GM18507 (cell line): ENCODE measurements around the gene ADARB1.

Experiments
- DNase-seq: peaks from one replicate; pipeline ENCODE4 v3.0.0; 2011; ENCODE audit warnings: low read depth; ENCODE audit not compliant: insufficient read length; ENCODE audit errors: extremely low spot score
- FAIRE-seq: peaks from 2 replicates; lab custom pipeline; 2011; peaks lifted over from hg19 to GRCh38; lab: Jason Lieb, UNC

ADARB1 gene

GRCh38 chr21:45156459-45156858, 82.1 kb downstream of the ADARB1 start:
- FAIRE-seq (no peak), DNase-seq (no peak)

GRCh38 chr21:45157932-45158331, 83.6 kb downstream of the ADARB1 start:
- FAIRE-seq = no peak
- no peak for DNase-seq

GRCh38 chr21:45158491-45159423, 84.4 kb downstream of the ADARB1 start:
- FAIRE-seq (no peak), DNase-seq (no peak)

GRCh38 chr21:45160198-45160597, 85.8 kb downstream of the ADARB1 start:
- FAIRE-seq (no peak), DNase-seq (no peak)

GRCh38 chr21:45161038-45161945, 86.9 kb downstream of the ADARB1 start:
- FAIRE-seq (no peak), DNase-seq (no peak)

DNA sequence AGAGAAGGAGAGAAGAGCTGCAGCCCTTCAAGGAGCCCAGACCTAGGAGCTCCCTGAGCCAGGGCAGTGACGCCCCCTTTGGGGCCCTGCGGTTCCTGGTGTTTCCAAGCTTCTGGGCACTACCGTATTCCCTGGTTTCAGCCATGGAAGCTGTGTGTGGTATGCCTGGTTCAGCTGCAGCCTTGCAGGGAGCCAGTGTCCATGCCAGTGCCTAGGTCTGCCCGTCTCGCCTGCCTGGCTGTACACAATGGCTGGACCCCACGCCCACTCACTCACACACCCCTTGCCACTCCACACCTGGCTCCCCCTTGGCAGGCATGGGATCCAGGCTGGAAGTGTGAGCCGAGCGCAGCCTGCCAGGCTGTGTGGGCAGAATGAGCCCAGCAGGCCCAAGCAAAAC, 87.7 kb downstream of the ADARB1 start:
- DNase-seq (no peak), FAIRE-seq (no peak)

DNA sequence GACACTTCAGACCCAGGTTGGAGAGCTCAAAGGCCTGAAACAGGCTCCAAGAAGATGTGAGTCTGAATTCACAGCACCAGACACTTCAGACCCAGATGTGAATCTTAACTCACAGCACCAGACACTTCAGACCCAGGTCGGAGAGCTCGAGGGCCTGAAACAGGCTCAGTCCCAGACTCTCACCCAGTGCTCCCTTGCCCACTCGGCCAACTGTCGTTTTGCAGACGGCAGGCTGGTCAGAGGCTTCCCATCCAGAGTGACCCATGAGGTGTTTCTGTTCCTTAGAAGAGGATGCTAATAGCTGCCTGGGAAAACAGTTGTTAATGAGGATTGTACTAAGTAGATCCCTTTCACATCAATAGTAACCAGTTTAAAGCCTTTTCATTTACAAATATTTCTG, 88.4 kb downstream of the ADARB1 start:
- DNase-seq (no peak), FAIRE-seq (no peak)

GRCh38 chr21:45163413-45164123, 89.2 kb downstream of the ADARB1 start:
- DNase-seq (no peak), FAIRE-seq (no peak)

DNA sequence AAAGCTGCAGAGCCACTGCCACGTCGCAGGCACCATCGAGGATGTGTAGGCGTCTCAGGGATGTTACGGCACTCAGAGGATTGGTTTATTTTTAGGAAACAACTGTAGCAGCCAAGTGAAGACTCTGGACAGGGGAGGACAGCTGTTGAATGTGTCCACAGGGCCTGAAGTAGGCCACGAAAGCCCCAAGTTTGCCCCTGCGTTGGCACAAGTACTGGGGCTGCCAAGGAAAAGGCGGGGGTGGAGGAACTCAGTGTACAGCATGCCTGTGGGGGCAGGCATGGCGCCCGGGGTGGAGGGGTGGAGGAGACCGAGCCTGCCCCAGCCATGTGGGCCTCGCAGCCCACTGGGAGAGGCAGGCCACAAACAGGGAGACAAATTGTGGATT, 89.7 kb downstream of the ADARB1 start:
- FAIRE-seq (no peak), DNase-seq (no peak)

DNA sequence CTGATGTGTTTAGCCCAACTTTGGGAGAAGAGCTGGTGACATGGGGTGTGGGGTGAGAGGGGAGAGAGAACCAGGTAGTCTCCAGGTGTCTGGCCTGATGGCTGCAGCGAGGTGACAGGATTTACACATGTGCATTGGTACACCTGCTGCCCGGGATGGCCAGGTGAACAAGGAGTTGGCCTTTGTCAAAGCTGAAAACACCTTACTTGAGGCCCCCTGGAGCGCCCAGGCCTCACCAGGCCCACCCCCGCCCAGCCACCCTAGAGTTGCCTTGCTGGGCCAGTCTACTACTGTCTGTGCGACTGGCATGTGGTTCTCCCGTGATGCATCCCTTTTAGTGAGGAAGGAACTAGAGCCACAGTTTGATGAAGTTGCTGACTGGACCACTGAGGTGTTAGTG, 90.5 kb downstream of the ADARB1 start:
- FAIRE-seq = no peak

GRCh38 chr21:45166931-45167330, 92.6 kb downstream of the ADARB1 start:
- no peak for FAIRE-seq
- DNase-seq = no peak

More for the DNA sequence above, 90.5 kb downstream of the ADARB1 start:
- no peak for DNase-seq

- DNase-seq = no peak
- FAIRE-seq = no peak
These were observed 93.4 kb downstream of the ADARB1 start for GRCh38 chr21:45167796-45168222.

- FAIRE-seq = no peak
These were observed 94.1 kb downstream of the ADARB1 start for GRCh38 chr21:45168522-45168921.

DNA sequence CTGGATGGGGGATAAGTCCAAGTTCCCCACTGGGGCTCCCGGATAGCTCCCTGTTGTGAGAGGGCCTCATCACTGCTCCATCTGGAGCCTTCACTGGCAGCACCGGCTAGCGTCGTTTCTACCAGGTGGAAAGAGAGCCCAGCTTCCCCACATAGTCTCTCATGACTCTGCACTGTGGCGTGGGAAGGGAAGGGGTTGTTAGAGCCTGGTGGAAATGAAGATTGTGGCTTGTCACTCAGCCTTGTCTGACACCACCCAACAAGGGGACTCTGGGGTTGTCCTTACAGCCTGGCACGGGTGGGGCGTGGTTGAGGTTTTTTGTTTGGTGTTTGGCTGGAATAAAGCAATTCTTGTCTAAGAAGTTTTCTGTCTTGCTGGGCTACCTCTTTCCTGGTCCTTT, 94.6 kb downstream of the ADARB1 start:
- FAIRE-seq (no peak), DNase-seq (no peak)

More at GRCh38 chr21:45168522-45168921, 94.1 kb downstream of the ADARB1 start:
- DNase-seq = no peak

GRCh38 chr21:45169682-45170081, 95.3 kb downstream of the ADARB1 start:
- FAIRE-seq (no peak), DNase-seq (no peak)

DNA sequence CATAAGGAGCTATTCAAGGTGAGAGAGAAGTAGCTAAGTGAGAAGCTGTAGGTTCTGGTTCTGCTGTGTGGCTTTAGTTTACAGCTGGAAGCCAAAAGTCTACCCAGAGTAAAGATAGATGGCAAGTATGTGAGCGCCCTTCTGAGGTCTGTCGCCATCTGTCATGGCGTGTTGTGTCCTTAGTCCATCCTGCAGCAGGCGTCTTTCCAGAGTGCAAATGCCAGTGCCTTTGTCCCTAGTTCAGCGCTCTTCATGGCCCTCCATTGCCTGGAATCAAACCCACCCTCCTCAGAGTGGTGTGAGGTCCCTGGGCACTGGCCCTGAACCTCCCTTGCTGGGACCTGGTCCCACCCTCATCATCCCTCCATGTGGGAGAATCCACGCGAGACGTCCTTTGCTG, 96.6 kb downstream of the ADARB1 start:
- FAIRE-seq (no peak), DNase-seq (no peak)

- FAIRE-seq = no peak
- no peak for DNase-seq
These were observed 98.0 kb downstream of the ADARB1 start for GRCh38 chr21:45172420-45172819.

GRCh38 chr21:45175326-45176095, 101.1 kb downstream of the ADARB1 start:
- FAIRE-seq (no peak), DNase-seq (no peak)

DNA sequence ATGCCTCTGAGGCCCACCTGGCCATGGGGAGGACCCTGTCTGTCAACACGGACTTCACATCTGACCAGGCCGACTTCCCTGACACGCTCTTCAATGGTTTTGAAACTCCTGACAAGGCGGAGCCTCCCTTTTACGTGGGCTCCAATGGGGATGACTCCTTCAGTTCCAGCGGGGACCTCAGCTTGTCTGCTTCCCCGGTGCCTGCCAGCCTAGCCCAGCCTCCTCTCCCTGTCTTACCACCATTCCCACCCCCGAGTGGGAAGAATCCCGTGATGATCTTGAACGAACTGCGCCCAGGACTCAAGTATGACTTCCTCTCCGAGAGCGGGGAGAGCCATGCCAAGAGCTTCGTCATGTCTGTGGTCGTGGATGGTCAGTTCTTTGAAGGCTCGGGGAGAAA, 101.8 kb downstream of the ADARB1 start:
- FAIRE-seq = no peak

More for the DNA sequence above, 101.8 kb downstream of the ADARB1 start:
- no peak for DNase-seq
